WTC11 (cell line): ENCODE measurements around the gene MALL. TPM values are rescaled to one million over a fixed set of nuclear protein-coding genes. Genes with fewer than 3 reads are reported as not detected.

Experiments
- ATAC-seq: fragments of 200-7000 bp; cut with Tn5 transposase; 2 replicates; pipeline ENCODE4 v1.10.0; 2021; ENCODE audit warnings: mild to moderate bottlenecking, moderate library complexity
- CTCF ChIA-PET: fragments of 300-600 bp; sonication (Branson Sonifier 250); formaldehyde crosslinking; loops from one replicate; lab custom pipeline; 2021; ENCODE audit warnings: antibody characterized with exemption; lab: Charles Lee
- POLR2A ChIA-PET: fragments of 350-600 bp; sonication (Branson Sonifier 250); formaldehyde crosslinking; loops from one replicate; lab custom pipeline; 2021; ENCODE audit warnings: antibody characterized with exemption; lab: Charles Lee
- DNase-seq: peaks from one replicate; pipeline ENCODE4 v3.0.0; 2021; ENCODE audit warnings: low spot score
- H3K27ac Mint-ChIP-seq: 2 replicates; pipeline ENCODE4 v1.8.0; 2021; ENCODE audit warnings: mixed read lengths
- H3K27me3 Mint-ChIP-seq: 2 replicates; pipeline ENCODE4 v1.8.0; 2021; ENCODE audit warnings: low read depth, mild to moderate bottlenecking, moderate library complexity, mixed read lengths
- H3K36me3 Mint-ChIP-seq: 2 replicates; pipeline ENCODE4 v1.8.0; 2021; ENCODE audit warnings: mixed read lengths
- H3K4me1 Mint-ChIP-seq: 2 replicates; pipeline ENCODE4 v1.8.0; 2022; ENCODE audit warnings: mixed read lengths
- H3K4me3 Mint-ChIP-seq: 2 replicates; pipeline ENCODE4 v1.8.0; 2021; ENCODE audit warnings: mild to moderate bottlenecking, moderate library complexity, mixed read lengths
- H3K9me3 Mint-ChIP-seq: 2 replicates; pipeline ENCODE4 v1.8.0; 2021; ENCODE audit warnings: mixed read lengths
- AFF4 ChIP-seq: sonication (generic); formaldehyde crosslinking; IDR thresholded peaks from 2 replicates; pipeline ENCODE4 v1.8.1; 2023; ENCODE audit warnings: mild to moderate bottlenecking, missing genetic modification reagents, borderline replicate concordance
- ATF2 ChIP-seq: sonication (generic); formaldehyde crosslinking; IDR thresholded peaks from 2 replicates; pipeline ENCODE4 v1.8.1; 2022; ENCODE audit warnings: low read depth, missing genetic modification reagents, borderline replicate concordance
- CDX4 ChIP-seq: fragments of 250-450 bp; sonication (Bioruptor Pico); IDR thresholded peaks from 2 replicates; pipeline ENCODE4 v1.9.0; 2021; ENCODE audit warnings: moderate library complexity, mild to moderate bottlenecking, inconsistent platforms, borderline replicate concordance
- EMX1 ChIP-seq: fragments of 250-450 bp; sonication (Bioruptor Pico); IDR thresholded peaks from 2 replicates; pipeline ENCODE4 v1.8.0; 2021; ENCODE audit warnings: mild to moderate bottlenecking
- ESRRA ChIP-seq: sonication (generic); formaldehyde crosslinking; IDR thresholded peaks from 2 replicates; pipeline ENCODE4 v1.8.1; 2022; ENCODE audit warnings: mild to moderate bottlenecking, missing genetic modification reagents, borderline replicate concordance
- FOXJ3 ChIP-seq: sonication (generic); formaldehyde crosslinking; IDR thresholded peaks from 2 replicates; pipeline ENCODE4 v1.9.0; 2021; ENCODE audit warnings: missing genetic modification reagents, mild to moderate bottlenecking, borderline replicate concordance
- FOXP4 ChIP-seq: sonication (generic); formaldehyde crosslinking; IDR thresholded peaks from 2 replicates; pipeline ENCODE4 v1.8.0; 2022; ENCODE audit warnings: mild to moderate bottlenecking, missing genetic modification reagents
- HMGXB4 ChIP-seq: sonication (generic); formaldehyde crosslinking; IDR thresholded peaks from 2 replicates; pipeline ENCODE4 v1.8.1; 2023; ENCODE audit warnings: mild to moderate bottlenecking, moderate library complexity, missing genetic modification reagents
- IRF2 ChIP-seq: sonication (generic); formaldehyde crosslinking; IDR thresholded peaks from 2 replicates; pipeline ENCODE4 v1.8.0; 2022; ENCODE audit warnings: low read depth, missing genetic modification reagents, borderline replicate concordance
- JAZF1 ChIP-seq: fragments of 250-450 bp; sonication (Bioruptor Pico); IDR thresholded peaks from 2 replicates; pipeline ENCODE4 v1.9.0; 2021; ENCODE audit warnings: moderate library complexity, mild to moderate bottlenecking, inconsistent platforms
- NFATC4 ChIP-seq: fragments of 250-450 bp; sonication (Bioruptor Pico); IDR thresholded peaks from 2 replicates; pipeline ENCODE4 v1.9.0; 2021; ENCODE audit warnings: mild to moderate bottlenecking
- PRRX2 ChIP-seq: fragments of 250-450 bp; sonication (Bioruptor Pico); IDR thresholded peaks from 2 replicates; pipeline ENCODE4 v1.8.0; 2021; ENCODE audit warnings: mild to moderate bottlenecking
- SMAD4 ChIP-seq: sonication (generic); formaldehyde crosslinking; IDR thresholded peaks from 2 replicates; pipeline ENCODE4 v1.8.0; 2022; ENCODE audit warnings: mild to moderate bottlenecking, missing genetic modification reagents
- TCF7 ChIP-seq: sonication (generic); formaldehyde crosslinking; IDR thresholded peaks from 2 replicates; pipeline ENCODE4 v1.8.0; 2022; ENCODE audit warnings: mild to moderate bottlenecking, low read depth, missing genetic modification reagents, moderate library complexity
- TEAD1 ChIP-seq: sonication (generic); formaldehyde crosslinking; IDR thresholded peaks from 2 replicates; pipeline ENCODE4 v1.8.0; 2022; ENCODE audit warnings: mild to moderate bottlenecking, missing genetic modification reagents
- TEAD4 ChIP-seq: sonication (generic); formaldehyde crosslinking; IDR thresholded peaks from 2 replicates; pipeline ENCODE4 v1.8.0; 2022; ENCODE audit warnings: mild to moderate bottlenecking, missing genetic modification reagents
- TP53 ChIP-seq: sonication (generic); formaldehyde crosslinking; IDR thresholded peaks from 2 replicates; pipeline ENCODE4 v1.8.1; 2023; ENCODE audit warnings: mild to moderate bottlenecking, missing genetic modification reagents
- ZNF121 ChIP-seq: sonication (generic); formaldehyde crosslinking; IDR thresholded peaks from 2 replicates; pipeline ENCODE4 v1.8.0; 2023; ENCODE audit warnings: missing genetic modification reagents
- ZNF219 ChIP-seq: sonication (generic); formaldehyde crosslinking; IDR thresholded peaks from 2 replicates; pipeline ENCODE4 v1.8.0; 2023; ENCODE audit warnings: missing genetic modification reagents, mild to moderate bottlenecking, borderline replicate concordance
- ZNF281 ChIP-seq: sonication (generic); formaldehyde crosslinking; IDR thresholded peaks from 2 replicates; pipeline ENCODE4 v1.8.0; 2023; ENCODE audit warnings: mild to moderate bottlenecking, missing genetic modification reagents
- total RNA-seq: library from RNA; stranded (reverse); gene quantifications from 3 replicates; pipeline ENCODE4 v1.2.3, GENCODE V29; 2021

The MALL gene
- total RNA-seq, 1 experiment from 2014 or later, result 3.8 TPM

- TF ChIP-seq PRRX2 (CRISPR knock-in tag) (no peak), FOXP4 (CRISPR knock-in tag) (no peak), TEAD1 (no peak), IRF2 (no peak), SMAD4 (CRISPR knock-in tag) (no peak), TEAD4 (CRISPR knock-in tag) (no peak), CDX4 (CRISPR knock-in tag) (no peak)
Observed at GRCh38 chr2:110107092-110108079, 8.2 kb downstream of the MALL start (continued).

- TF ChIP-seq EMX1 (no peak), TCF7 (CRISPR knock-in tag) (no peak), ATF2 (CRISPR knock-in tag) (no peak), AFF4 (no peak), TP53 (no peak), ESRRA (CRISPR knock-in tag) (no peak), JAZF1 (CRISPR knock-in tag) (no peak), ZNF121 (CRISPR knock-in tag) (no peak), ZNF281 (no peak), FOXJ3 (CRISPR knock-in tag) (no peak), NFATC4 (CRISPR knock-in tag) (no peak), ZNF219 (no peak), HMGXB4 (CRISPR knock-in tag) (no peak)
- peaks cover 10% of the 10 kb centered on the region for H3K27me3 Mint-ChIP-seq
- no peak for DNase-seq
- H3K9me3 Mint-ChIP-seq, result 0 out of 2 replicates have a peak, but pooled peaks cover 5% of the 10 kb centered on the region
- no peaks in the 10 kb centered on the region for H3K4me1 Mint-ChIP-seq
- no peak overlapping the region for H3K4me3 Mint-ChIP-seq
- POLR2A ChIA-PET, result no interaction called here
- ATAC-seq, result no peak
- CTCF ChIA-PET, result interaction anchor here (2.4 kb wide), 1 partner anchor 9 kb away, joined by 12 read pairs; the partner anchor contains the start of gene MALL
- no peak overlapping the region for H3K27ac Mint-ChIP-seq
- 0 out of 2 replicates have a peak, but pooled peaks cover 3% of the 10 kb centered on the region for H3K36me3 Mint-ChIP-seq
Observed at GRCh38 chr2:110106642-110107041, 9.0 kb downstream of the MALL start.
